DMS153 (cell line): Measurements from ENCODE around the gene WDR82.

Source experiments
- DNase-seq: peaks from one replicate; lab custom pipeline; 2025; lab: John Stamatoyannopoulos, UW

The WDR82 gene

DNA sequence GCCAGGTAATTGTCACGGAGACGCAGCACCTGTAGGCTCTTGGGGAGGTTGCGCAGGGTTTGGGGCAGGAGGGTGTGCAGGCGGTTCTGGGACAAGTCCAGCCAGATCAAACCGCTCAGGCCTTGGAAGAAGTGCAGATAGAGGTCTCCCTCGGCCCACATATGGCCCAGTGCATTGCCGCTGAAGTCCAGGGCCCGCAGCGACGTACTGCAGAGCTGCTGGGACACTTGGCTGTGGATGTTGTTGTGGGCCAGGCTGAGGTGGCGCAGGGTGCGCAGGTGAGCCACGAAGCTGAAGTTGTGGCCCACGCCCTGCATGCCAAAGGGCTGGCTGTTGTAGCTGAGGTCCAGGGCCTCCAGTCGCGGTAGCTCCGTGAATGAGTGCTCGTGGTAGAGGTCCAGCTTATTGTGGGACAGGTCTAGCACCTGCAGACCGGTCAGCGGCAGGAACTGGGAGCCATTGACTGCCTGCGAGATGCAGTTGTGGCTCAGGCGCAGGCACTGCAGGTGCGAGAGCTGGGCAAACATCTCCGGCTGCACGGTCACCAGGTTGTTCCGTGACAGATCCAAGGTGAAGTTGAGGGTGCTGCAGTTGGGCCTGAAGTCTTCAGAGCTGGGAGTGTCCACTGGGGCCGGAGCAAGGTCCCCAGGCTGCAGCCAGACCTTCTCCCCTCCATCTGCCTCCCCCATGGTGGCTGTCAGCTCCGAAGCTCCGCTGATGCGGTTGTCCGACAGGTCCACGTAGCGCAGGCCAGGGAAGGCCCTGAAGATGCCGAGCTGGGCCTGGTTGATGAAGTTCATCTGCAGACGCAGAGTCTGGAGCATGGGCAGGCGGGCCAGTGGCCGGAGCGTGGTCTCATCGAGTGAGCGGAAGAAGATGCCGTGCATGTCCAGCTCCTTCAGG lies 55.9 kb downstream of the WDR82 start:
- DNase-seq, result no peak

DNA sequence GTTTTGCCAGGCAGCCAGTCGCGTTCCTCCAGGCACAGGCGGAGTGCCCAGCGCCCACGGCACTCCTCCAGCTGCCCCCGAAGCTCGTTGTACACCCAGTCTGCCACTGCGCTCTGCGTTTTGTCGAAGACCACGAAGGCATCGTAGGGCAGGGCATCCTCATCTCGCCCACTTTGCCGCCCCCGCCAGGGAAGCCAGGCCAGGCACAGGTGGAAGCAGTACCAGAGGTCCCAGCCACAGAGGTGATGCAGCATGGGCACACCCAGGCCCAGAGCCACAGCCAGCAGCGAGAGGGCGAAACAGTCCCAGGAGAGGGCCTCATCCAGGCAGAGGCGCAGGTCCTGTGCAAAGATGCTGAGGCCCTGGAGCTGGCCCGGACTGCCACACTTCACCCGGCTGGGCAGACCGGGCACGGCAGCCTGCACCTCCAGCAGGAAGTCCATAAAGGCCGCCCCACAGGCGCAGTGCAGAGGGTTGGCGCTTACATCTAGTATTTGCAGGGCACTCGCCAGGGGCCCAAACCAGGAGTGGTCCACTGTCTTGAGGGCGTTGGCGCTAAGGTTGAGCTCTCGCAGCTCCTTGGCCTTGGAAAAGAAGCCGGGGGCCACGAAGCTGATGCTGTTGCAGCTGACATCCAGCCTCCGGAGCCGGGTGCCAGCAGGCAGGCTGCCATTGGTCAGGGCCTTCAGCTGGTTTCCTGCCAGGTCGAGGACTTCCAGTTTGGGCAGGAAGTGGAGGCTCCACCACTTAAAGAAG lies 56.7 kb downstream of the WDR82 start:
- DNase-seq, result no peak

DNA sequence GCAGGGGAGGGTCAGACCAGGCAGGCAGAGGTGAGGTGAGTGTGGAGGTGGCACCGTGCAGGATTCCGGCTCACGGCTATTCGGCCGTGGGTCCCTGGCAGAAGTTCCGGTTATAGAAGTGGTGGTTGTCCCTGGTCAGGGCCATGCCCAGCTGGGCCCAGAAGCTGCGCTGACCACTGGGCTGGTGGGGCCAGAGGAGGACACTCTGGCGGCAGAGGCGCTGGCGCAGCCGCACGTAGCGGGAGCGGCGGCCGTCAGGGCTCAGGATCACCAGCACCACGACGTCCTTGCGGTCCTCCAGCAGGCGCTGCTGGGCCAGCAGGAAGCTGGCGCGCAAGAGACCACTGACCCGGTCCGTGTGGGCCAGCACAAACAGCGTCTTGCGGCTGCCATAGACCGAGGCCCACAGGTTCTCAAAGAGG lies 57.3 kb downstream of the WDR82 start:
- no peak for DNase-seq

DNA sequence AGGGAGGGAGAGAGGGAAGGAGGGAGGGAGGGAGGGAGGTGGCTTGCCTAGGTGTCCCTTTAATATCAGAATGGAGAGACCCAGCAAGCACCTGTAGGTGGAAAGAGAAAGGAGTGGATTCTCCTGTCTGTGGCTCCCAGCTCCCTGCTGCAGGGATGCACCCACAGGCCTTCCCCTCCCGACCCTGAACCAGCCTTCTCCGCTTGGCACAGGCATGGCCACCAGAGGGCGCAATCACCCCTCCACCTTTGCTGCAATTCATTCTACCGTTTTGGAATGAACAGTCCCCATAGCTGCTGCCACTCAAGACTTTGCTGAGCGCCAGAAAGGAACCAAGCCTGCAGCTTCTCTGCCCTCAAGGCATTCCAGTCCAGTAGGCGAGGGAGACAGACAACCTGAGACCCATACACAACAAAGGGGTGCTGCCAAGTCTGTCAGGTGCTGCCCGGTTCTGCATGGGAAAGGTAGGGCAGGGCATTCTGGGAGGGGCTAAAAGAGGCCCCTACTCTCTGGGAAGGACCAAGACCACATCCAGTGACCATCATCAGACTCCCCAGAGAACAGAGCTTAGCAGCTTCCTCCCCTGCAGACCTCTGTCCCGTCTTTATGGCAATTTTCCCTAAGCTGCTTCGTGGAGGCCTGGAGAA lies 57.9 kb downstream of the WDR82 start:
- DNase-seq, result no peak

DNA sequence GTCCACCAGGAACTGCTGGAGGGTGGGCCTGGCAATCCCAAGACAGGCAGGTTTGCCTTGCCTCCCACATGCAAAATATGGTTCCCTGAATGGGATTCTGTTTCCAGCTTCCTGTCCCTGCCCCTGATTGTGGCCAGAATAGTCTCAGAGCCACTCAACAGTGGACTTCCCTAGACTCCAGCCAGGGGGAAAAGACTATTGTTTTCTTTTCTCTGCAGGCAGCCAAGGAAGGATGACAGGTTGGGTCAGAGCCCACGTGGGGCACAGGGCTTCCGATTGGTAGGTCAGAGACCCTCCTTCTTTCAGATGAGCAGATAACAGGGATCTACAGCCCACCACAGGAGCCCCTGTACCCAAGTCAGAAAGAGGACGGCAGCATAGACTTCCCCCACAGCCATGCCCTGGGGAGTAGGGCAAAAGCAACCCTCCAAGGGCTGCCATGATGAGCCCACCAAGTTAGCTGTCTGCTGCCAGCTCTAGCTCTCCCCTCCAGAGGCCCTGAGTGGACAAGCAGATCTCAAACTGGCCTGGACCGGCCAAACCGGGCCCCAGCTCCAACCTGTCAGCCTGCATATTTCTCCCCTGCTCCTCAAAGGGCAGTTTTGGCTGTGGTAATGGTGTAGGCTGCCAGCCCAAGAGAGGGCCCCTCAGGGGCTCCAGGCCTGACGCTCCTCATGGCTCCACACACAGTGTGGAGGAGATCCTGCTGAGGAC lies 59.4 kb downstream of the WDR82 start:
- DNase-seq, result no peak

DNA sequence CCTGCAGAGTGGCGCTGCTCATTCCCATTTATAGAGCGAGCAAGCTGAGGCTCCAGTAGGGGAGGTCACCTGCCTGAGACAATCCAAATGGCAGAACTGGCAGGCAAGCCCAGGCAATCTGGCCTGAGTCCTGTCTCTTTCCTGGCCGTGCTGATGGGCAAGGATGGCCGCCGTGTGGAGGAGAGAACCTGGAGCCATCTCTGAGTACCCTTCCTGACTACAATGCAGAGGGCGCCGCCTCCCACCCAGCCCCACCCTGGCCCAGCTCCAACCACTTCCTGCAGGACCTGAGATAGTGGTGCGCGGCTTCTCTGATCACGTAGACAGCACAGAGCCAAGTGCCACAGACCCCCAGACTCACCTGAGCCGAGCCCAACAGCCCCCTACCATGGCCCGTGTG lies 60.0 kb downstream of the WDR82 start:
- no peak for DNase-seq

DNA sequence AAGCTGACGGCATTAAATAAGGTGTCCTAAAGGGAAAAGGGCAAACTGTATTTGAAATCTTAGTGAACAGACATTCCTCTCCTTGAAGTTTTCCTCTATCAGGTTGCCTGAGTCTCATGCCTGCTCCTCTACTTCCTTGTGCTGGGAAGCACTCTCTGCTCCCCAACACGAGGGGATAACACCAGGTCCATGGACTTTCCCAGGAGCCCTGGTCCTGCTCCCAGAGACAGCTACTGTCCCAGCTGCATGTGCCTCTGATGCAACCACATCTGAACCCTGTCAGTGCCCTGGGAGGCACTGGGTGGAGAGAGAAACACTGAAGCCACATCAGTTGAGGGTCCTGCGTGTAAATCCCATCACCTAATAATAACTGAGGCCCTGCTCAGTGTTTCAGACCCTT lies 60.4 kb downstream of the WDR82 start:
- no peak for DNase-seq

DNA sequence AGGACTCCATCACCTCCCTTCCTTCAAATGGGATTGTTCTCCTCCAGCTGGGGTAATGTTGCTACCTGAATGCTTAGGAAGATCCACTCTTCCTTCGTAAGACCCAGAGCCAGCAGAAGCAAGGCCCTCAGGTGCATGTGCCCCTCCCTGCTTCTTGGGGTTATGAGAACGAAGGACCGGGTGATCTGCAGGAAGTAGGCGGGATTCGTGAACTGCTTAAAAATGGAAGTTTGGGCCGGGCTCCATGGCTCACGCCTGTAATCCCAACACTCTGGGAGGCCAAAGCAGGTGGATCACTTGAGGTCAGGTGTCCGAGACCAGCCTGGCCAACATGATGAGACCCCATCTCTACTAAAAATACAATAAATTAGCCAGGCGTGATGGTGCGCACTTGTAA lies 61.0 kb downstream of the WDR82 start:
- DNase-seq, result no peak

DNA sequence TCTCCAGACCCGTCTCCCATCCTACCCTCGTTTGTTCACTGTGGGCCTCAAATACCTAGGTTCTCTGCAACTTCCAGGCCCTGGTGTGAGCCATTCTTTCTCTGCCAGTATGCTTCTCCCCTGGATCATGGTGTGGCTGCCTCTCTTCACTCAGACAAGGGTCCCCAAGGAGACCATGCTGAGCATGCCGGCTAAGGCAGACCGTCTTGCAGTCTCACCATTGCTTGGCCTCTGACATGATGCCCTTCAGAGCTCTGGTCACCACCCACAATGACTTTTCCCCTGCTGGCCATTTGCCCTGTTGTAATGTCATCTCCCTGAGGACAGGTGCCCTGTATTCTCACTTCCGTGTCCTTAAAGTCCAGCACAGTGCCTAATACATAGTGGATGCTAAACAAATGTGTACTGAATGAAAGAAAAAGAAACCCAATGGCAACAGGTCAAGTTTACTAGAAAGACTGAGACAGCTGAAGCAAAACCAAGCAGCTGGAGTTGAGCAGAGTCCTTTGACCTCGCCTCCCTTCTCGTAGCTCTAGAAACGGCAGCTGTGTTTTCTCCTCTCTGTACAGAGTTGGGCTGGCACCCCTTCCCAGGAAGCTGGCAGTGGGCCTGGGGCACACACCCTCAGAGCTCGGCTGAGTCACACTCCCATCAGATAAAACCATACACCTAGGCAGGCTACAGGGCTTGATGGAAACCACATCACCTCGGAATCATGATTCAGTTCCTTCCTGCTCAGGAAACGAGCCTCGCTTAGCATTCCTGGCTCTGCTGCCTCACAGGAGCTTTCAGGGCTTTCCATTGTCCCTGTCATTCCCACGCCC lies 61.7 kb downstream of the WDR82 start:
- peak; percentile 48 for DNase-seq

DNA sequence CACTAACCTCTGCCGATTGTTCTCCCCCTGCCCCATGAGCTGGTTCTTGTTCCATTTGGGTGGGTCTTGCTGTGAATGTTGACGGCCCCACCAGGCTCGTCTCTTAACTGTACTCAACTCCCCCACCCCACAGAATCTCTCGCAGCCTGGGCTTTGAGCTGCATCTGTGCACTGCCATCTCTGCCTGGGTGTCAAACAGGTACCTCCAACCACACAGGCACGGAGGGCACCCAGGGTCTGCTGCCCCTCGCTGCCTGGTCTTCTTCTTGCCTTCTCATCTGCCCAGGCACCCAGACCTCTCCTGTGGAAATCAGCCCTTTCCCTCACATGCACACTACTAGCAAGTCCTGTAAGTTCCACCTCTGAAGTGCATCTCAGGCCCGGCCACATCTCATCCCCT lies 63.1 kb downstream of the WDR82 start:
- no peak for DNase-seq

DNA sequence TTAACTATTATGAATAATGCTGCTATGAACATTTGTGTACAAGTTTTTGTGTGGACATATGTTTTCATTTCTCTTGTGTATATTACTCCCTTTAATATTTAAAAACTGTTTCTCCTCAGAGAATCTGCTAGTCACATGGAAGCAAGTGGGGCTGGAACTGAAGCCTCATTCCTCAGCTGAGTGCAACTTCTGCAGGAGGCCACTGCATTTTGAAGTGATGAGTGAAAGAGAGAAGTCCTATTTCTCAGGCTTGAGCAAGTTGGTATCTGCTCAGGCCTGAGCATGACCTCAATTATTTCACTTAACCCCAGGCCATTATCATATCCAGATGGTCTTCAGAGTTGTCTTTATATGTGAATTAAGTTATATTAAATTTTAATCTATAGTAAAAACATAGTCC lies 64.5 kb downstream of the WDR82 start:
- DNase-seq, result no peak

DNA sequence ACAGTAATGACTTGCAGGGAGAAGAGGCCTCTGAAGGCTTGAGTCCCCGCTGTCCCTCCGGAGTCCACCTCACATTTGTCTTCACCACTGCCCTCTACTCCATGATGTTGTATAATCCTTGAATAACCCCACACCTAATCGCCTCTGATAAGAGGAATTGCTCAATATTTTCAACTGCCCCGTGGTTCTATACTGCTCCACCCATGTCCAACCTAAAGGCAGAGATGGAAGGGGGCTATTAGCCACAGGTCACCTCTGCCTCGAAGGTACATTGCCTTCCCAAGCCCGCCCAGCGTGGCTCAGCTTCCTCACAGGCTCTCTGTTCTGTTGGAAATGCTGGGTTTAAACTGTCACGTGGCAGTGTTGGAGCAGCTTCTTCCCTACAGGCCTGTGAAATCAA lies 65.4 kb downstream of the WDR82 start:
- DNase-seq, result no peak

DNA sequence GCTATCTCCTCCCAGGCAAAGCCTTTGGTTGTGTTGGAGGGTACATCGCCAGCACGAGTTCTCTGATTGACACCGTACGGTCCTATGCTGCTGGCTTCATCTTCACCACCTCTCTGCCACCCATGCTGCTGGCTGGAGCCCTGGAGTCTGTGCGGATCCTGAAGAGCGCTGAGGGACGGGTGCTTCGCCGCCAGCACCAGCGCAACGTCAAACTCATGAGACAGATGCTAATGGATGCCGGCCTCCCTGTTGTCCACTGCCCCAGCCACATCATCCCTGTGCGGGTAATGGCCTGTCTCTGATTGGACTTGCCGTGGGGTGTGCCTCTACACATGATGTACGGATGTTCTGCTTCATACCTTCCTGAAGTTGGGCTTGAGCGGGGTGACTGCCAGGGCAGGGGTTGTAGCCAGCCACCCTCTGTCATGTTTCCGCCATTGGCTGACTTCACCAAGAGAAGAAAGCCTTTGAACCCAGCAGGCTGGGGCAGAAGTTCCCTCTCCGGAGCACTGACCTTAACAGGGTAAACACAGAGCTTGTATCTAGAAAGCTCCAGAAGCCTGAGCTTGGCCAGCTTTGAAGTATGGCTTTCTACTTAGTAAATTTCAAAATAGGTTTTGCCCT lies 67.1 kb downstream of the WDR82 start:
- no peak for DNase-seq

DNA sequence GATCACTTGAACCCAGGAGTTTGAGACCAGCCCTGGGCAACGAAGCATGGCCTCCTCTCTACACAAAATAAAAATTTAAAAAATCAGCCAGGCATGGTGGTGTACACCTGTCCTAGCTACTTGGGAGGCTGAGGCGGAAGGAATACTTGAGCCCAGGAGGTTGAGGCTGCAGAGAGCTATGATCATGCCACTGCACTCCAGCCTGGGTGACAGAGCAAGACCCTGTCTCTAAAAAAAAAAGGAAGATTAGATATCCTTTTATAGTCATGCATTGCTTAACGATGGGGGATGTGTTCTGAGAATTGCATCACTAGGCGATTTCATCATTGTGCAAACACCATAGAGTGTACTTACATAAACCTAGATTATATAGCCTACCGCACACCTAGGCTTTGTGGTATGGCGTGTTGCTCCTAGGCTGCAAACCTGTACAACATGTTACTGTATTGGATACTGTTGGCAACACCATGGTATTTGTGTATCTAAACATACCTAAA lies 67.9 kb downstream of the WDR82 start:
- DNase-seq, result no peak

DNA sequence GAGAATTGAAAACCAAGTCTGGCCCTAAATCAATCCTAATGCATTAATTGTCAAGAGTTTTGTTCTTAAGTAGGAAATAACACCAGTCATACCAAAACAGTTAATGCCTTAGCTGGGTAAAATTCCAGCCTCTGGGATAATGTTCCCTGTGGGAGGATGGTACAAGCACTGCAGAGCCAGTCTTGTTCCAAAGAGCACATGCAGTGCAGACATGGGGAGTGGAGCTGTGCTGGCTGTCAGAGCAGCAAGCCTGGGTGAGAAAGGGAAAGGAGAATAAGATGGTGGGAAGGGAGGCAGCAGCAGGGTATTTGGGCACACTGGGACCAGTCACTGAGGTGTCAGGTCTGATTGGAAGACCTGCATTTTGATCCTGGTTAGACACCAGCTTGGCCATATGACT lies 68.4 kb downstream of the WDR82 start:
- no peak for DNase-seq

DNA sequence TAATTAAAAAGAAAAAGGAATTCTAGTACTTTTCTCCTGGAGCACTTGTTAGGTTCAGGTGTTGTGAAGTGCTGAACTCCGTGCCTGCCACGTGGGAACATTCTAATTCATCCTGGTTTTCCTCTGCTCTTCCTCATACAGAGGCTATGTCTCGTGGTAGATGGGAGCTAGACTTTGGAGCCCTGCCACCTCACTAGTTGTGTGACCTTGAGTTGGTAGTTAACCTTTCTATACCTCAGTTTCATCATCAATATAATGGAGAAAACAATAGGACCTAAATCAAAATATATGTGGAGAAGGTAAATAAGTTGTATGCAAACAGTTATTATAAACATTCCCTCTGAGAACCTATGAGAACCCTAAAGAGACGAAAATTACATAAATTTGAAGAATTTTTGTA lies 69.9 kb downstream of the WDR82 start:
- no peak for DNase-seq

DNA sequence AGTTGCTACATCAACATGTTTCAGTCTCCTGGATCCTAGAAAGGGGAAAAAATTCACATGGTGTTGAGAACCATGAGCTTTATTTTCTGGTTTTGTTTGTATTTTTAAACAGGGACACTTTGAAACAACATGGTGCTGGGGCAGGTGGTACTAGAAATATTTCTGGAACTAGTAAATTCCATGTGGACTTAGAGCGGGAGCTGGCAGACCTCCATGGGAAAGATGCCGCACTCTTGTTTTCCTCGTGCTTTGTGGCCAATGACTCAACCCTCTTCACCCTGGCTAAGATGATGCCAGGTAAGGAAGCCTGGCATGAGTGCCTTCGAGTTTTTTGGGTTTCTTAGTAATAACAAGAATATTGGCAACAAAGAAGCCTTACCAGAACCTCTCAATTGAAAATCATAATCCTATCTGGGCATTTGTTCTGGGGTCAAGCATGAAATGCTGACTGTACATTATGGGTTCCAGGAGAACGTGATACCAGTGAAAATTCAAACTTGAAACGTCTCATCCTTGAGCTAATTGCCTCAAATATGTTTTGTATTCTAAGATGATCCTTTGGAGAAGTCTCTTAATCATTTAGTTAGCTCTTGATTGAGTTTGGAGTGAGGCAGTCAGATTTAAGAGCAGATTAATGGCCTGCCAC lies 72.6 kb downstream of the WDR82 start:
- DNase-seq, result no peak
